Germinal center (tissue), 1 donor: ENCODE results near the gene CHST5.
"Not testable (repeated sequence)": the region's sequence is repeated elsewhere in the genome, so short reads cannot be mapped to it uniquely, and the experiment has no call there.

ENCODE experiments used
- DNase-seq: peaks from one replicate; pipeline ENCODE4 v3.0.0; 2012; ENCODE audit warnings: mixed read lengths, low spot score

Gene CHST5

GRCh38 chr16:75550211-75550662 is 14.3 kb upstream of the CHST5 start:
- peak; percentile 72 for DNase-seq

- not testable (repeated sequence) for DNase-seq
Measured at GRCh38 chr16:75548456-75548855, 12.5 kb upstream of the CHST5 start.

GRCh38 chr16:75546293-75546692 is 10.4 kb upstream of the CHST5 start:
- DNase-seq, result no peak

- DNase-seq, result not testable (repeated sequence)
Measured at GRCh38 chr16:75545879-75546278, 10.0 kb upstream of the CHST5 start.

GRCh38 chr16:75542462-75542861 is 6.6 kb upstream of the CHST5 start:
- DNase-seq, result not testable (repeated sequence)

GRCh38 chr16:75541236-75541635 is 5.3 kb upstream of the CHST5 start:
- no peak for DNase-seq

GRCh38 chr16:75538882-75539565 is 3.1 kb upstream of the CHST5 start:
- not testable (repeated sequence) for DNase-seq

GRCh38 chr16:75537776-75538175 is 1.9 kb upstream of the CHST5 start:
- no peak for DNase-seq

GRCh38 chr16:75535211-75535843 is 581 bp downstream of the CHST5 start:
- DNase-seq, result no peak

- no peak for DNase-seq
Measured at GRCh38 chr16:75534560-75535205, 1.2 kb downstream of the CHST5 start.

- DNase-seq, result no peak
Measured at GRCh38 chr16:75532791-75533190, 3.1 kb downstream of the CHST5 start.

- DNase-seq, result no peak
Measured at GRCh38 chr16:75532142-75532765, 3.7 kb downstream of the CHST5 start.

- no peak for DNase-seq
Measured at GRCh38 chr16:75529959-75530358, 5.9 kb downstream of the CHST5 start.

- no peak for DNase-seq
Measured at GRCh38 chr16:75529056-75529905, 6.6 kb downstream of the CHST5 start.

- no peak for DNase-seq
Measured at GRCh38 chr16:75527825-75528299, 8.0 kb downstream of the CHST5 start.

GRCh38 chr16:75526032-75526790 is 9.7 kb downstream of the CHST5 start:
- no peak for DNase-seq

- DNase-seq, result no peak
Measured at GRCh38 chr16:75519175-75519574, 16.7 kb downstream of the CHST5 start.

- DNase-seq, result peak; percentile 36
Measured at GRCh38 chr16:75516189-75516966, 19.5 kb downstream of the CHST5 start.

GRCh38 chr16:75514296-75514695 is 21.6 kb downstream of the CHST5 start:
- no peak for DNase-seq

GRCh38 chr16:75506574-75506973 is 29.3 kb downstream of the CHST5 start:
- no peak for DNase-seq
